HG03060 (cell line): Measurements from ENCODE around the gene SLC17A5.
"Not testable (repeated sequence)": the region's sequence is repeated elsewhere in the genome, so short reads cannot be mapped to it uniquely, and the experiment has no call there.

Experiments used
- ATAC-seq: cut with Tn5 transposase; IDR thresholded peaks from one replicate; pipeline ENCODE4 v1.9.1; 2021; ENCODE audit warnings: low read depth, moderate number of reproducible peaks; ENCODE audit not compliant: unreplicated experiment

Gene SLC17A5

DNA sequence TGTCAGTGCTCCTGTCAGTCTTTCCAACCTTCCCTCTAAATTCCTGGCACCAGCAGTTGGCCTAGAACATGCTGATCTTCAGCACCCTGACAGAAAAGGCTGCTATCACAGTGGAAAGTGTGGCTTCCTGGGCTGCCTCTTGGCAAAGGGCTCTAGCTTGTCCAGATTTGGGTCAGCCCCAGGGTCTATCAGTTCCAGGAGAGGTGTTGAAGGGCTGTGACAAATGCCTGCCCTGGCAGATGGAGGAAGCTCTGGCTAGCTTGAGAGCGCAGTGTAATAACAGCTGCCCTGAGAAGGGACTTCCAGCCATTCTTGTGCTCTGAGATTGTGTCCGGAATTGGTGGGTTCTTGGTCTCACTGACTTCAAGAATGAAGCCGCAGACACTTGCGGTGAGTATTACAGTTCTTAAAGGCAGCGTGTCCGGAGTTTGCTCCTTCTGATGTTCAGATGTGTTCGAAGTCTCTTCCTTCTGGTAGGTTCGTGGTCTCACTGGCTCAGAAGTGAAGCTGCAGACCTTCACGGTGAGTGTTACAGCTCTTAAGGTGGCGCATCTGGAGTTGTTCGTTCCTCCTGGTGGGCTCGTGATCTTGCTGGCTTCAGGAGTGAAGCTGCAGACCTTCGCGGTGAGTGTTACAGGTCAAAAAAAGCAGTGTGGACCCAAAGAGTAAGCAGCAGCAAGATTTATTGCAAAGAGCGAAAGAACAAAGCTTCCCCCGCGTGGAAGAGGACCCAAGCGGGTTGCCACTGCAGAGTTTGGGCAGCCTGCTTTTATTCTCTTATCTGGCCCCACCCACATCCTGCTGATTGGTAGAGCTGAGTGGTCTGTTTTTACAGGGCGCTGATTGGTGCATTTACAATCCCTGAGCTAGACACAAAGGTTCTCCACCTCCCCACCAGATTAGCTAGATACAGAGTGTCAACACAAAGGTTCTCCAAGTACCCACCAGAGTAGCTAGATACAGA is 82.3 kb downstream of the SLC17A5 start:
- not testable (repeated sequence) for ATAC-seq

DNA sequence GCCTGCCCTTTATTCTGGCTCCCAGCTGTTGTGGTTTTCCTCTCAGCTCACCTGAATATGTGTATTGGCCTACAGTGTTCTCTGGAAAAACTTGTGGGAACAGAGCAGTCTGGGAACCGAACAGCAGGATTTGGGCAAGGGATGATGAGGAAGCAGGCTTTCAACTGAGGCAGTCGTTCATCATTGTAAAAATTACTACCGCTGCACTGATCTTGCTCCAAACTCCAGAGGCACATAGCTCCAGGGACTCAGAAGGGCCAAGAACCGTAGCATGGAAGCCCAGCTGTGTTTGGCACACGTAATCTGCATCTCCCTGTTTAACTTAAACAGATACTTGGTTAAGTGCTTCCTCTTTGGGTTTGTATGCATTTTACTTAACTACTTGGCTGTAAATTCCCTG is 84.7 kb downstream of the SLC17A5 start:
- ATAC-seq = no peak

DNA sequence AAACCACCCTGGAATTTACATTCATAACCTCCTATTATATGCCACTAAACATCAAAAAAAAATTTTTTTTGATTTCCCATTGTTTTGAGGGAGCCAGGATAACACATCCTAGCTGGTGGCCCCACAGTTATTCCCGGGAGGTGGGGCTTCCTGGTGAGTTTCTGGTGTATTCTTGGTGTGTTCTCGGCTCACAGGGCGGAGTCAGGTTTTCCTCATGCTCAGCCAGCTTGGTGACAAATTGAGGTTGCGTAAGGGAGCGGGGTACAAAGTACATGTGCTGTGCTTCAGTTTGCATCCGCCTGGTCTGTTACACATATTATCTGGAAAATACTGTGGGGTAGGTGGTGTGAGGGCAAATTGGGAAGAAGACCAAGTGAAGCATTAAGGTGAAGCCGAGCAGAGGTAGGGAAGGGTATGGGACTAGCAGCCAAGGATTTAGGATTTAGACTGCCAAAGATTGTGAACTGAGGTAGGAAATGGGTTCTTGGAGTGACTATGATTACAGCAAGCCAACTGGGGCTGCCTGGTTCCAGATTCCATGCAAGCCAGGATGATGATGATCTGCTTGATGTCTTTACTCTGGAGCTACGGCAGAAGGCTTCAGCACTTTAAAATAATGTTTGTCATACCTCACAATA is 86.7 kb downstream of the SLC17A5 start:
- ATAC-seq = no peak

DNA sequence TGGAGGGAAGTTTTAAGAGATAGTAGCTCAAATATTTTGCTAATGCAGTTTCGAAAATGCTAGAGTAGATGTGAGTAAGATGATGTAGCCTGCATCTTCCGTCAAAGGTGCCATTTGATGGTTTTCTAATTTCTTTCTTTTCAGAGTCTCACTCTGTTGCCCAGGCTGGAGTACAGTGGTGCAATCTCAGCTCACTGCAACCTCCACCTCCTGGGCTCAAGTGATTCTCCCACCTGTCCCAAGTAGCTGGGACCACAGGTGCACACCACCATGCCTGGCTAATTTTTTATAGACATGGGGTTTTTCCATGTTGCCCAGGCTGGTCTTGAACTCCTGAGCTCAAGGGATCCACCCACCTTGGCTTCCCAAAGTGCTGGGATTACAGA is 87.3 kb downstream of the SLC17A5 start:
- not testable (repeated sequence) for ATAC-seq

DNA sequence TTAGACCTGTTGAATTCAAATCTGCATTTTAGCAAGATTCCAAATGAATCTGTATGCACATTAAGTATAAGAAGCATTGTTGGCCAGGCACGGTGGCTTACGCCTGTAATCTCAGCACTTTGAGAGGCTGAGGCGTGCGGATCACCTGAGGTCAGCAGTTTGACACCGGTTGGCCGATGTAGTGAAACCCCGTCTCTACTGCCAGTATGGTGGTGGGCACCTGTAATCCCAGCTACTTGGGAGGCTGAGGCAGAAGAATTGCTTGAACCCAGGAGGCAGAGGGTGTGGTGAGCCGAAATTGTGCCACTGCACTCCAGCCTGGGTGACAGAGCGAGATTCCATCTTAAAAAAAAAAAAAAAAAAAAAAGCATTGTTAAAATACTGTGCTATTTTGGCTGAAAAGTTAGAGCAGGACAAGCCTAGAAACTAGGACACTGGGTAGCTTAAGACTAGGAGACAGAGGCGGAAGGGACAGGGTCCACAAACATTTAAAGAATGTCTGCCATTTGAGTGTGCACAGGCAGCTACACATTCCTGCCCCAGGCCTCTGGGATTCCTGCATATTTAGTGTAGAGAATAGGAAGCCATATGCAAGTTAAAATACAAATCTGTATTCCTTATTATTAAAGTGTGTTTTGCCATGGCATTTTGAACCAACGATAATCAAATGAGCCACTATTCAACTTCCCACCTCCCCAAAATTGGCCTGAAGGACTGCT is 87.9 kb downstream of the SLC17A5 start:
- ATAC-seq = no peak

DNA sequence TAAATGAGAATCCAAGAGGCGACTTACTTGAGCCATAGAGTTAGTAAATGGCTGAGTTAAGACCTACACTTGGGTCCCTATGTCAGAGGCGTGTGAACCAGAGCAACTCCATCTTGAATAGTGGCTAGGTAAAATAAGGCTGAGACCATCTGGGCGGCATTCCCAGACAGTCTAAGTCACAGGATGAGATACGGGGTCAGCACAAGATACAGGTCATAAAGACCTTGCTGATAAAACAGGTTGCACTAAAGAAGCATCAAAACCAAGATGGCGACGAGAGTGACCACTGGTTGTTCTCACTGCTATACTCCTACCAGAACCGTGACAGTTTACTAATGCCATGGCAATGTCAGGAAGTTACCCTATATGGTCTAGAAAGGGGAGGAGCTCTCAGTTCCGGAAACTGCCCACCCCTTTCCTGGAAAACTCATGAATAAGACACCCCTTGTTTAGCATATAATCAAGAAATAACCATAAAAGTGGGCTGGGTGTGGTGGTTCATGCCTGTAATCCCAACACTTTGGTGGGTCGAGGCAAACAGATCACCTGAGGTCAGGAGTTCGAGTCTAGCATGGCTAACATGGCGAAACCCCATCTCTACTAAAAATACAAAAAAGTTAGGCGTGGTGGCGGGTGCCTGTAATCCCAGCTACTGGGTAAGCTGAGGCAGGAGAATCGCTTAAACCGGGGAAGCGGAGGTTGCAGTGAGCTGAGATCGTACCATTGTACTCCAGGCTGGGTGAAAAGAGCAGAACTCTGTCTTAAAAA is 89.0 kb downstream of the SLC17A5 start:
- no peak for ATAC-seq

DNA sequence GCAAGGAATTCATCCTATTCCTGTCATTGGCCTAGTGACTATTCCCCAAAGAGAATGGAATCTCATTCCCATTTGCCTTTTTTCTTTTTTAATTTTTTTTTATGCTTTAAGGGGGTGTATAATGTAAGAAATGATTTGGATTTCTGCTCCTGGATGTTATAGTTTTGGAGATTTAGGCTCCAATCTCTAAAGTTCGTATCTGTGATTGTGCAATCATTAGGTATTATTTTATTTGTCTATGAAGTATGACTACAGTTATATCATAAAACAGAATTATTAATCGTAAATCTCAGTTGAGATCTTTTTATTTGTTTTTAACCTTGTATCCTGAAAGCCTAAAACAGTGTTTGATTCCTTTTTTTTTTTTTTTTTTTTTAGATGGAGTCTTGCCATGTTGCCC is 91.2 kb downstream of the SLC17A5 start:
- no peak for ATAC-seq

DNA sequence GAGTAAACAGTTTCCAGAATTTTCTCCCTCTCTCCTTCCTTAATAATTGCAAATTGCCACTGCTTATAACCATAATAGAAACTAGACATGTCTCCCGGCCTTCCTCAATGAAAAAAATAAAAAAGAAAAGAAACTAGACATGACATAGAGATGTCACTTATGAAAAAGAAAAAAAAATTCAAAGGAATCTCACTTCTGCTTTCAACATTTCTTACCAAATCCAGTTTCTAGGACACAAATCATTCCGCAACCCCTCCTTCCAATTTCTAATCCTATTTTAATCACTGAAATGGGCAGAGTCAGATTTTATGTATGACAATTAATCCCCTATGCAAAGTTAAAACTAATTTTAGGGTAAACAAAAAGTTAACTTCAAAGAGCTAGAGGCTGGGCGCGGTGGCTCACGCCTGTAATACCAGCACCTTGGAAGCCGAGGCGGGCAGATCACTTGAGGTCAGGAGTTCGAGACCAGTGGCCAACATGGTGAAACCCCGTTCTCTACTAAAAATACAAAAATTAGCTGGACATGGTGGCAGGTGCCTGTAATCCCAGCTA is 92.9 kb downstream of the SLC17A5 start:
- ATAC-seq = peak; percentile 51

DNA sequence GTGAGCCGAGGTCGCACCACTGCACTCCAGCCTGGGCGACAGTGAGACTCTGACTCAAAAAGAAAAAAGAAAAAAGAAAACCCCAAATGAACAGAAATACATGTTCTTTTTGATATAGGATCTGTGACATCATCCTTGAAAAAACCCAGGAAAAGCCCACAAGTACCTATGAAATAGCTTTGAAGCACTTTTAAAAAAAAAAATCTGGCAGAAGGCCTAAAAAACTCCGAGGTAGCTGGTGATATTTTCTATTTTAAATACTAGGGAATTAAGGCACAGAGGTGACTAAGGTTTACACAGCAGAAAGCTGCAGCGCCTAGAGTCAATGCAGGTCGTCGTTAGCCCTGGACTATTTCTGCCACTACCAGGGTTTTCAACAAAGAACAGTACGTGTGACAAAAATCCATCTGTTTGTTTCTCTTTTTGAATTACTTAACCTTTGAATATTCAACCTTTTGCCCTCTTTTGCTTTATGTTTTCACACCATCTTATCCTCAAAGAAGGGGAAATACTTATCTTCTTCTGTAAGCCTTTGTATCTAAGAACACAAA is 93.5 kb downstream of the SLC17A5 start:
- no peak for ATAC-seq

DNA sequence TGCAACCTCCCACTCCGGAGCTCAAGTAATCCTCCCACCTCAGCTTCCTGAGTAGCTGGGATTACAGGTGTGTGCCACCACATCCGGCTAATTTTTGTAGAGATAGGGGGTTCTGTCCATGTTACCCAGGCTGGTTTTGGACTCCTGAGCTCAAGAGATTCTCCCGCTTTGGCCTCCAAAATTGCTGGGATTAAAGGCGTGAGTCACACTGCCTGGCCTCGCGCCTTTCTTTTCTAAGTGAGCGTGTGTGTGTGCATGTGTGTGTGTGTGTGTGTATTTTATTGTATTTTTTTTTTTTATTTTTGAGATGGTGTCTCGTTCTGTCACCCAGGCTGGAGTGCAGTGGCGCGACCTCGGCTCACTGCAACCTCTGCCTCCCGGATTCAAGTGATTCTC is 94.4 kb downstream of the SLC17A5 start:
- ATAC-seq = not testable (repeated sequence)

DNA sequence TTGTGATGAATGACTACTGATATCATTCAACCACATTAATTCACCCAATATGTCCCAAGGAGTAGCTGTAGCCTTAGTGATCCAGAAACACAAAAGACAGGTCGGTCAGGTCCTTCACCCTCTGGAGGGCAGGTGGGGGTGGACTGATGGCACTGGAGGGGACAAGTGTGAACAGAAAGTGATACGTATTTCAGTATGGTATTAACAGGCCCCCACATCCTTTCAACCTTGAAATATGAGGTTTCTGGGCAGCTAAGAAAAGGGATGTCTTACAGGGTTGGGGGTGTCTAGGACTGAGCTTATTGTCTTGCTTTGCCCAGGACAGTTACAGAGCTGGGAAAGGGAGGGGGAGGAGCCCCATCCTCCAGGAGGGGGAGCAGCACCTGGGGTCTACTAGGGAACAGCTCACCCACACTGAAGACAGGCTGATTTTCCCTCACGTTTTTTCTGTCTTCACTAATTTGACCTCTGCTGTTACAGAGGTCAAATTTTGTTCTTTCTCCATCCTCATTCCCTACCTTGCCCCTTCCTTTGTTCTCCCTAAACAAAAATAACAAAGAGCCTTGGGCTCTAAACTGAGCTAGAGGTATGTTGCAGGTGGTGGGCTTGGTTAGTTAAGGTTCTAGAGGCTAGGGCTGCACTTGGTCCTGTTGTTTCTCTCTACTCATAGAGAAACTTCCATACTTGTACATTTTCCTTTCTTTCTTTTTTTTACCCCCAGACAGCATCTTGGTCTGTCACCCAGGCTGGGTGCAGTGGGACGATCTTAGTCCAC is 95.0 kb downstream of the SLC17A5 start:
- ATAC-seq = peak; percentile 42

DNA sequence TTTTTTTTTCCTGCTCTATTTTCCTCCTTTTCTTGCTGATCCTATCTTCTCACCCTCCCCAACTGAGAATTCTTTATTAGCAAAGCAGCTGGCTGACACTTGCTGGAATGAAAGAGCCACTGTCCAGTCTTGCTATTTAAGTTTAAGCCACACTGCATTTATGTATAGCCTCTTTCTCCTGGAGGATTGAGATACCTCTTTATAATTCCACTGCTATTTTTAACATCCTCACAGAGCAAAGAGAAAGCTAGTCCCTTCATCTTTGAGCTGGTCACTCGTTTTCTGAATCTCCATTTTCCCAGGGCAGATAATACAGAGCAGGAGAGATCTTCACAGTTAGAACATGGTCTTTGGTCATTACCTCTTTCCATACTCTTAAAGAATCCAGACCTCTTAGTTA is 97.0 kb downstream of the SLC17A5 start:
- no peak for ATAC-seq

DNA sequence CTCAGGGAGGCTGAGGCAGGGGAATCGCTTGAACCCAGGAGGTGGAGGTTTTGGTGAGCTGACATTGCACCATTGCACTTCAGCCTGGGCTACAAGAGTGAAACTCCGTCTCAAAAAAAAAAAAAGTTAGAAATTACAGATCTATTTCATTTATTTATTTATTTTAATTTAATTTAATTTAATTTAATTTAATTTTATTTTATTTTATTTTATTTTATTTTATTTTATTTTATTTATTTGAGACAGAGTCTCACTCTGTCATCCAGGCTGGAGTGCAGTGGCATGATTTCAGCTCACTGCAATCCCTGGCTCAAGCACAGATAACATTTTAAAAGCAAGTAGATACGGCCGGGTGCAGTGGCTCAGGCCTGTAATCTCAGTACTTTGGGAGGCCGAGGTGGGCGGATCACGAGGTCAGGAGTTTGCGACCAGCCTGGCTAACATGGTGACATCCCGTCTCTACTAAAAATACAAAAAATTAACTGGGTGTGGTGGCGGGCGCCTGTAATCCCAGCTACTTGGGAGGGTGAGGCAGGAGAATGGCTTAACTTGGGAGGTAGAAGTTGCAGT is 98.3 kb downstream of the SLC17A5 start:
- not testable (repeated sequence) for ATAC-seq

DNA sequence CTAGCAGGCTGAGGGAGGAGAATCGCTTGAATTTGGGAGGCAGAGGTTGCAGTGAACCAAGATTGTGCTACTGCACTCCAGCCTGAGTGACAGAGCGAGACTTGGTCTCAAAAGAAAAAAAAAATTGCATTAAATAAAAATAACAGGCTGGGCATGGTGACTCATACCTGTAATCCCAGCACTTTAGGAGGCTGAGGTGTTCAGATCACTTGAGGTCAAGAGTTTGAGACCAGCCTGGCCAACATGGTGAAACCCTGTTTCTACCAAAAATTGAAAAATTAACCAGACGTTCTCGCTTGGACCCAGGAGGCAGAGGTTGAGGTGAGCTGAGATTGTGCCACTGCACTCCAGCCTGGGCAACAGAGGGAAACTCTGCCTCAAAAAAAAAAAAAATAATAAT is 102.7 kb downstream of the SLC17A5 start:
- ATAC-seq = not testable (repeated sequence)

DNA sequence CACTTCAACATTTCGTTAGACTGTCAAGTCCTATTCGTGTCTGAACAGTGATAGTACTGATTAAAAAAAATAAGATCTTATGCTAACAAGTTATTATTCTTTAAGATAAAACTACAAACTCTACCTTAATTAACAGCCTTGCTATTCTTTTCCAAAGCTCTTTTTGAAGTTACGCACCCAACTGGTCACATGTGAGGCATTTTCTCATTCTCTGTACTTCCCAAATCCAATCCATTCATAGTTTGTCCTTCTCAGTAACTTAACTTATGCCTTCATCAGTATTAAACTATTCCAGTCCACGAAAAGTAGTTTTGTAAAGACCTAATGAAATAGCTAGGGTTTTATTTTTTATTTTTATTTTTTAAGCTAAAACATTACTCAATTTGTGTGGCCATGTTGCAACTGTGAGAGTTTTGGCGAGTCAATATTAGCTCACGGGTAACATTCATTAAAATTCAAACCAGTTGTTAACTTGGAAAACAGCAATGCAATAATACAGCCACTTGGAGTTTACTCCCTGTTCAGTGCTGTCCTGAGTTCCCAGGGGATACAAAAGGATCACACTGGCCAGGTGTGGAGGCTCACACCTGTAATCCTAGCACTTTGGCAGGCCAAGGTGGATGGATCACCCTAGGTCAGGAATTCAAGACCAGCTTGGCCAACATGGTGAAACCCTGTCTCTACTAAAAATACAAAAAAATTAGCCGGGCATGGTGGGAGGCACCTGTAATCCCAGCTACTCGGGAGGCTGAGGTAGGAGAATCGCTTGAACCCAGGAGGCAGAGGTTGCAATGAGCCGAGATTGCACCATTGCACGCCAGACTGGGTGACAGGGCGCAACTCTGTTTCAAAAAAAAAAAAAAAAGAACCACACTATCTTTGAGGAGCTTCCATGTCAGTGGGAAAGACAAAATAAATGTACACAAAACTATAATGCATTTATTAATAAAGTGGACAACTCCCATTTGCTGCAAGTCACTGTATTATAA is 105.0 kb downstream of the SLC17A5 start:
- no peak for ATAC-seq

DNA sequence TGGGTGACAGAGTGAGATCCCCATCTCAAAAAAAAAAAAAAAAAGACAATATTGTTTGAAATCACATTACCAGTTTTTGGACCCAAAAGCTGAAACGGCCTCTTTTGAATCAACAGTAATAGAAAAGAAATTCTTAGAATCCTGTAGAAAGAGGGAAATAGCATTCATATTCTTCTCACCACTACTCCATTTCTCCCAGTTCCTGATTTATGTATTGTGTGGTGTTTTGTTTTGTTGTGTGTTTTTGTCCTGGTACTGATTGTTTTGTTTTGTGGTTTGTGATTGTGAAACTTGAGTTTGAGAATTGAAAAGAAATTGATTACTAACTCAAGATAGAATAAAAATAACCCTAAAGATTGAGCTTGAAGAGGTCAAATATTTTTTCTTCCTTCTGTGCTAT is 106.8 kb downstream of the SLC17A5 start:
- ATAC-seq = no peak
